Measurements from ENCODE around the gene PGRMC2.

DNA sequence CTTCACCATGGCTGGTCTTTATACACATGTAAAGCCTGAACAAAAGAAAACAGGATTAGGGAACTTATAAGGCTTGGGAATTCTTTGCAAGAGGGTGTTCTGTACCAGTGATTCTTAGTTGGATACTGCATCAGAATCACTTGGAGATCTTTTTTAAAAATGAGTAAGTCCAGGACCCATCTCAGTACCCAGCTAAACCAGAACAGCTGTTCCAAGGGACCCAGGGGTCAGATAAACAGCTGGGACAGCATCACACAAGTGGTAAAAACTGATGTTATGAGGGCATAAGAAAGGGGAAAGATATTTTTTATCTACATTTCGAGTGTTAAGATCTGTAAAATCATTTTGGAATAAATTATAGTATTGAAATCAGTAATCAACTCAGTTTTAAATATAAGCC, 16.1 kb downstream of the PGRMC2 start:
- no peak for TF ChIP-seq EZH2 (IDR thresholded peaks at IDR 0.05; ENCODE audit: borderline replicate concordance)
- TF ChIP-seq, protein P1, sequence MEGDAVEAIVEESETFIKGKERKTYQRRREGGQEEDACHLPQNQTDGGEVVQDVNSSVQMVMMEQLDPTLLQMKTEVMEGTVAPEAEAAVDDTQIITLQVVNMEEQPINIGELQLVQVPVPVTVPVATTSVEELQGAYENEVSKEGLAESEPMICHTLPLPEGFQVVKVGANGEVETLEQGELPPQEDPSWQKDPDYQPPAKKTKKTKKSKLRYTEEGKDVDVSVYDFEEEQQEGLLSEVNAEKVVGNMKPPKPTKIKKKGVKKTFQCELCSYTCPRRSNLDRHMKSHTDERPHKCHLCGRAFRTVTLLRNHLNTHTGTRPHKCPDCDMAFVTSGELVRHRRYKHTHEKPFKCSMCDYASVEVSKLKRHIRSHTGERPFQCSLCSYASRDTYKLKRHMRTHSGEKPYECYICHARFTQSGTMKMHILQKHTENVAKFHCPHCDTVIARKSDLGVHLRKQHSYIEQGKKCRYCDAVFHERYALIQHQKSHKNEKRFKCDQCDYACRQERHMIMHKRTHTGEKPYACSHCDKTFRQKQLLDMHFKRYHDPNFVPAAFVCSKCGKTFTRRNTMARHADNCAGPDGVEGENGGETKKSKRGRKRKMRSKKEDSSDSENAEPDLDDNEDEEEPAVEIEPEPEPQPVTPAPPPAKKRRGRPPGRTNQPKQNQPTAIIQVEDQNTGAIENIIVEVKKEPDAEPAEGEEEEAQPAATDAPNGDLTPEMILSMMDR (IDR thresholded peaks at IDR 0.05; ENCODE audit: poor library complexity) = no peak
- no peak for TF ChIP-seq EZH2phosphoT487 (IDR thresholded peaks at IDR 0.05; ENCODE audit: low read depth, severe bottlenecking, unreplicated experiment)
